Ramos (cell line): Measurements from ENCODE around the gene SYTL3.
"Not testable (repeated sequence)": the region's sequence is repeated elsewhere in the genome, so short reads cannot be mapped to it uniquely, and the experiment has no call there.

ENCODE experiments used
- in situ Hi-C: fragments of 300-500 bp; cut with MboI; formaldehyde crosslinking; loops from one replicate; pipeline ENCODE4 v1.14.3; 2022; ENCODE audit warnings: low sequenced_read_pairs; ENCODE audit not compliant: unreplicated experiment

SYTL3 gene

DNA sequence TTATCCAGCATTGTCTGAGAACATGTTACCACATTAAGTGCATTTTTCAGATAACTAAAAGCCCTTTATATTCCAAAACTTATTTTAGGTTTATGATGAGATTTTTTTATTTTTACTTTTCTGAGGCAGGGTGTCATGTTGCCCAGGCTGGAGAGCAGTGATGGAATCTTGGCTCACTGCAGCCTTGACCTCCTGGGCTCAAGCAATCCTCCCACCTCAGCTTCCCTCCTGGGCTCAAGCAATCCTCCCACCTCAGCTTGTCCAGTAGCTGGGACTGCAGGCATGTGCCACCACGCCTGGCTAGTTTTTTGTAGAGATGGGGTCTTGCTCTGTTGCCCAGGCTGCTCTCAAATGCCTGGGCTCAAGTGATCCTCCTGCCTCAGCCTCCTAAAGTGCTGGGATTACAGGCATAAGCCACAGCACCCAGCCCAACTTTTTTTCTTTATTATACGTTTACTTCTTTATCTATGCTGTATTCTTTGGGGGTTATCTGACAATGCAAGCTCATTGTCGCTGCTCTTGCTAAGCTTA, 11.5 kb upstream of the SYTL3 start:
- in situ Hi-C loops = no loop called here

DNA sequence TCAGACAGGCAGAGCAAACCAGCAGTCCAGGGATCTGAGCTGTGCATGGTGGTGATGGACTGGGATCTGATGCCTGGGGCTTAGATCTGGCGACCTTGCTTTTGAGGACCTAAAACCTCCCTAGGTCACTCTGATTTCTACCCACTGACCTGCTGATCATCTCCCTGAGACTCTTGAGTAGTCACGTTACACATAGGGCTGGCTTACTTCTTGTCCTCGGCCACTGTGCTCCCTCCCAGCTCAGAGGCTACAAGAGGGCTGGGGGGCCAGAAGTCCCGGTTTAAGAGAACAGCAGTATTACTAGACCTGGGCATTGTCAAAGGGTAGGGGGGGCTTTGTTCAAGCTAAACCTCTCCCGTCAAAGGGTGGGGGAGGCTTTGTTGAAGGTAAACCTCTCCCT, 10.8 kb upstream of the SYTL3 start:
- in situ Hi-C loops = no loop called here

GRCh38 chr6:158640519-158640918, 9.3 kb upstream of the SYTL3 start:
- in situ Hi-C loops = no loop called here

DNA sequence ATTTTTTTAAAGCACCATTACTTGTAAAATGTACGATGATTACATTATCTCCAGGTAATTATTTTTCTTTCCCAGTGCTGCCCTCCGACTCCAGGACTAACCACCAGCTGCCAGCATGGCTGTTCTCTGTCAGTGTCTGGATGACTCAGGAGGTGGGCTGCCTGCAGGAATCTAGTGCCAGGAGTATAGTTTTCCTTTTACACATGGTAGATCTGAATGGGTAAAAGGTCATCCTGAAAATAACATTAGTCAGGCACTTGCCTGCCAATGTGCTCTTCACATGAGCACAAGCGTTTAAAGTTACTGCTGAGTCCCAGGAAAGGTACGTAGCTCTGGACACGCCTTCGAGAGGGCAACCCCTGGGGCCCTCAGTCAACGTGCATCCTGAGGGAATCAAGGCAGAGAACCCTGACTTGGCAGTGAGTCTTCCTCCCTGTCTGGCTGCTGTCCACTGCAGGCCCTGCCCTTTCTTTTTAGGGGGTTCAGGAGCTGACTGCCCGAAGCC, 7.7 kb upstream of the SYTL3 start:
- in situ Hi-C loops = no loop called here

DNA sequence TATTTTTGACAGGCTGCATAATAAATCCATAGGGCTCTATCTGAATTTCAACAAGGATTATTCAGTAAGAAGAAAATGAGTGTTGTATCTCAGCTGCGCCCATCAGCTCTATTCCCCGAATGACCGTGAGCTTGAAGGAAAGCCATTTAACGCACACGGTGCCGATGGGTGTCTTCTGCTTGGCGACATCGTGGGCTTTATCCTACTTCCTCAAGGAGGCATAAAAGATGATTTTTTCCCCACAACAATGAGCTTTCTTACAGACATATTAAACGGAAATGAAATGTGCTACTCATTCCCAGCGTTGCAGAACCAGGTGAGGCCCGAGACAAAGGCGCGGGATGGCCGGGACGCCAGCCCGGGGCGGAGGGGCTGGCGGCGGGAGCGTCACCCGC, 6.0 kb upstream of the SYTL3 start:
- in situ Hi-C loops = no loop called here

DNA sequence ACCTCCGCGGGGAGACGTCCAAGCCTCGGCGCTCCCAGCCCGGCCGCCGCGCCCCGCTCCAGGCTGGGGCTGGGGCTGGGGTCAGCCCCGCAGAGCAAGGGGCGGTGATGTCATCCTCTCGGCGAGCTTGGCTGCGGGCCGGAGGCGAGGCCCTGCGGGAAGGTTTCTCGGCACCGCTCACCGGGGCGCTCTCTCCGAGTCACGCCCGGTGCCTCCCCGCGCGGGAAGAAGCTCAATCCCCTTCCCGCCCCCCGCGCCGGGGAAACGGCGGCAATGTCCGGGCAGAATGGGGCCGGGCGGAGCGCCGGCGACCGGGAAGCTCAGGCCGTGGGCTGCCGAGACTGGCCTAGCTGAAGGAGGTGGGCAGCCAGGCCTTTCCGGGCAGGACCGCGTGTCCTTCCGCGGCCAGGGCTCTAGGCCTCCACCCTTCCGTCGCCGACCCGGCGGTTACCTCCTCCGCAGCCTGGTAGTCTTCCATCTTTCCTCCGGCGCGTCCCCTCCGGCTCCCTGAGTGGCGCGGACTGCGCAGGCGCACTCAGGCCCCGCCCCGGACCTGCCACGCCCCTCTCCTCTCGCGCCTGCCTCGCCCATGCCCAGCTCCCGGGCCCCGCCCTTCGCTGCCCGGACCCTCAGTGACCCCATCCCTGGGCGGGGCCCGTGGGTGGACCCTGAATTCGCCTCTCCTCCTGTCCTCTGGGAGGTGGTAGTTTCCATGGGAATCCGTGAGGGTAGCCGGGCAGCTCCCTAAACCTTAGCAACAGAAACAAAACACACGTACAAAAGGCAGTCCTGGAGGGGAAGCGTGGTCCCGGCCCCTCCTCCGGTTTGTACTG, 5.4 kb upstream of the SYTL3 start, which contains the start of gene DYNLT1:
TSS of gene DYNLT1 (minus strand) at position 513 of the 833 bp plus-strand sequence. CDS start at position 478, 35 bp downstream.
- in situ Hi-C loops = no loop called here

DNA sequence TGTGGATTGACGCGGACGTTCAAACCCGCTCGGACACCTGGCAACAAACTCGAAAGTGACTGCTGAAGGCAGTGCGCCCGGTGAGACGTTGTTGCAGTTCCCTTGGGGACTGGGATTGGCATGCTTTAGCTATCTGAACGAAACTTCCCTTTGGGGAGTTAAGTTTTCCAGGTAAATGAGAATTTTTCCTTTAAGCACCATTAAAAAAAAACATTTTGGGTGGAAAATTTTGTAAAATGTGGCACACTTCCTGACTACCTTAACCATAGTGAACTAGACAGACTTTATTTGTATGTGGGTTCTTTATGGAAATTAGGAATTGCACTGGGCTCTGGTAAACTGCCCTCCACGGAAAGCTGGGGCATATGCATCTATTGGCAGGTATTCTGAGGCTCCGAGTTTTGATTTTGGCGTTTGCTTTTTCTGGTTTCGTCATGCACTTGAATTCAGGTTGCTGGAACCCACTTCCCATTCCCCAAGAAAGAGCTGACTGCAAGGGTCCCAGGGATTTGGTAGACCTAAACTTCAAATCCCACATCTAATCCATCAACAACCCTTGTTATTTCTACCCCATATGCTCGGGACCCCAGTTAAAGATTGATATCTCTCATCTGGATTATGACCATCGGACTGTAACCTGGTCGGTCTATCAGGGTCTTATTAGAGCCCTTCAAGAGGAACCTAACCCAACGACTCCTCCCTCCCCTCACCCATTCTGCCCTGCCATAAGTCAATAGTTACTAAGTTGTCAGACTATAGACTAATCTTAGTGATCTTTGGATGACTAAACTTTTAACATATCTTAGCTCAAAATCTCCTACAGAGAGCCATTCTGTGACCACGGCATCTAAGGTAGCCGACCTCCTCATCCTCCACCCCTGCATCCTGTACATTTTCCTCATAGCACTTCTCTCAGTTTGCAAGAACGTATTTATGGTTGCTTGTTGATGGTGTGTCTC, 4.5 kb upstream of the SYTL3 start:
- in situ Hi-C loops = no loop called here

DNA sequence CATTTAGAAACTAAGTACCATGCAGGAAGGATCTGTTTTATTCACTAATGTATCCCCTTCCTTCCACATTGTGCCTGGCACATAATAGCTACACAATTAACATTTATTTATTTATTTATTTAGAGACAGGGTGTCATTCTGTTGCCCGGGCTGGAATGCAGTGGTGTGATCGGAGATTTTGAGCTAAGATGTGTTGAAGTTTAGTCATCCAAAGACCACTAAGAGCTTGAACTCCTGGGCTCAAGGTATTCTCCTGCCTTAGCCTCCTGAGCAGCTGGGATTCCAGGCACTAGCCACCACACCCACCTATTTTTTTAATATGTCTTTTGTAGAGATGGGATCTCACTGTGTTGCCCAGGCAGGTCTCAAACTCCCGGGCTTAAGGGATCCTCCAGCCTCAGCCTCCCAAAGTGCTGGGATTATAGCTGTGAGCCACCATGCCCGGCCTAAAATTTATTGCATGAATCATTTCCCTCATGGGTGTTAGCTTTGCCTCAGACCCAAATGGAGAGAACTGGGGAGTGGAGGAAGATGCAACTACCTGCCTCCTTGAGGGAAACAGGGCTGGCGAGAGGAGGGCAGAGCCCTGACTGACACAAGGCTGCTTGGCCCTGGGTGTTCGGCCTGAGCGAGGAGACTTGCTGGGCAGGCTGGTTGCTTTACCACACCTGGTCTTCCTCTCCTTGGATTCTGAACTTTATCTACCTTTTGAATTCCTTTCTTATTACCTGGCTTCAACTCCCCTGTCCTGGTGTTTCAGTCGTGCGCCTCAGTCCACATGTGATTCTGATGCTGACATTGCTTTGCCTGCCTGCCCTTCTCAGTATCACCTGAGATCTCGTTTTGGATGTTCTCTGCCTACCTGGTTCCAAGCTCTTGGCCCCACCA, 3.6 kb upstream of the SYTL3 start:
- in situ Hi-C loops = no loop called here

- in situ Hi-C loops = no loop called here
Observed at GRCh38 chr6:158647501-158647900, 2.4 kb upstream of the SYTL3 start.

DNA sequence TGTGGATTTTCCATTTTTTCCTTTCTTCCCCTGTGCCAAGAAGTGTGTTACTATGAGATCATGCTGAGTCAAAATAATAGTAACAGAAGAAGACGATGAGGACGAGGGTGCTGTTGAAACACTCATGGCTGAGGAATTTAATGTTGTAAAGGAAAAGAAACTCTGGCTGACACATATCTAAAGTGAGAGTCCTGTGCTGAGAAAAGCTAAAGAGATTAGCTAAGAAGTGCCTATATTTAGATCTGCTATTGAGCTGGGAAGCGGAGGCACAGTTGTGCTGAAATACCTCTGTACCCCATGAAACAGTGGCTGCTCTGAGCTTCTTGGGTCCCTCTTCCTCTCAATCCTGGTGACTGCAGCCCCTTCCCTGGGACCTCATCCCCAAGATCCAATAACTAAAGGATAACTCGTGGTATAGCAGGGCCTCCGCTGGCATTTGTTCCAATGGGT, 1.1 kb upstream of the SYTL3 start:
- in situ Hi-C loops = no loop called here

- in situ Hi-C loops = not testable (repeated sequence)
Observed at GRCh38 chr6:158651981-158652737, 2.3 kb downstream of the SYTL3 start.

DNA sequence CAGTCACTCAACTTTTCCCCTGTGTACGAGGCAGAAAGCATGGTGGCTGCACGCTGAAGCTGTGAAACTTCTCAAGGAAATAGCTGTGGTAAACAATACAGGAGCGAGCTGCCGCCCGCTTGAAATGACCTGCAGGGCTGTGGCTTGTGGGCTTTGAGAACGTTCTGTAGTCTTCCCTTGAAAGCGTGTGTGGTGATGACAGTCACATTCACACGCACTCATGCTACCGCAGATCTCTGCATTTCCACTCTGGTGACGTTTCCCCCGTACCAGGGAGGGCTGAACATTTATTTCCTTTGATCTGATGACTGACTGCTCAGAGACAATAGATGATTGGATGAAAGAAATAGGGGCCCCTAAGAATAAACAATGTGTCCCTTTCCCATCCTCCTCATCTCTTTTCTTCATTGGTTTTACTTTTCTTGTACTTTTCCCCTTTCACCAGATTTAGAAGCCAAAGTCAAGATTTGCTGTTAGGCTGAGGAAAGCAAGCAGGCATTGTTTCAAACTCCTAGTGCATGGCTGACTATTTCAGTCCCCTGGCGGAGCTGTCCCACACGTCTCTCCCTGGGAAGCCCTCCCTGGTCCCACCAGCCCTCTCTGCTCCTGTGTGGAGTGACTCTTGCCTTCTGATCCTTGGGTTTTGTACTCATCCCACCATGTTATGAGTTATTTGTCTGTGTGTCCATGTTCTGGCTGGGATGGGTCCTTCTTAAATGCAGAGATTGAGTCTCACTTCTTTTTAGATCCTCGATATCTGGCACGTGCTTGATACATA, 3.9 kb downstream of the SYTL3 start:
- in situ Hi-C loops = no loop called here

GRCh38 chr6:158654498-158654897, 4.6 kb downstream of the SYTL3 start:
- in situ Hi-C loops = no loop called here

GRCh38 chr6:158654960-158655489, 5.2 kb downstream of the SYTL3 start:
- in situ Hi-C loops = no loop called here

DNA sequence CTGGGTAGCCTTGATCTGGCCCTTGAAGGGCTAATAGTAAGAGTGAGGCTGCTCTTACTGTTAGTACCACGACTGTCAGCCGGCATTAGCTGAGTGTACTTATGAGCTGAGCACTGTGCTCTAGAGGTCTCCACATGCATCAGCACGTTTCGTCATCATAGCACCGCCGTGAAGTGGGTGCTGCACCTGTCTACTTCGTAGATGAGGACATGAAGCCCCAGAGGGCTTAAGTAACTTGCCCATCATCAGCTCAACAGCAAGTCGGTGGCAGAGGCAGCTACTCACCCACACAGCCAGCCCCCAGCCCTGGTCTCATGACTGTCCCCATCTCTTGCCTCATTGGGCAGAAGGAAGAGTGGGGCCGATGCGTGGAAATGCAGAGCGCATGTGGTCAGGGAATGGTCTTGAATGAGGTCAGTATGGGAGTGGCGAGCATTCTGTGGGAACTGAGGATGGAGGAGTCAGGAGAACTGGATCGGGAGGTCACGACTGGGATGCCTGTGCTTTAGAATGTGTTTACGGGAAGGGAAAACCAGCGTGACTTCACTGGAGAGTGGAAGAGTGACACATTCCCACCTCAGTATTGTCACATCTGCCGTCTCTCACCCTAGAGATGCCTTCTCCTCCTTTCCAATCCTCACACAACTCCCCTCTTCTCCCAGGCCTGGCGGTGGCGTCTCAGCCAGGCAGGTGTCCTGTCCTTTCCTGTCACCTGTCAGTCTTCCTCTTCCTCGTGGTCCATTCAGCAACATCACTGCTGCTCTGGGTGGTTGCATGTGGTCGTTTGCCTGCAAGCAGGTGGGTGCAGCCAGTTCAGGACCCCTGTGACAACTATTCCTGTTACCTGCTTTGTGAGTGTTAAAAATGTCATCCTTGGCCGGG, 6.0 kb downstream of the SYTL3 start:
- in situ Hi-C loops = no loop called here

- in situ Hi-C loops = not testable (repeated sequence)
Observed at GRCh38 chr6:158656986-158657385, 7.1 kb downstream of the SYTL3 start.

GRCh38 chr6:158660333-158660754, 10.5 kb downstream of the SYTL3 start:
- in situ Hi-C loops = no loop called here
